ENCODE results near the gene AQP1. TPM values are rescaled to one million over a fixed set of nuclear protein-coding genes. Genes with fewer than 3 reads are reported as not detected.

AQP1 gene
- total and polyA plus RNA-seq, 10 of the 15 experiments (the other 5 are each of a cell fraction or from before 2014, with no cell fraction given): 0.03 to 0.64 TPM; not detected in 8

DNA sequence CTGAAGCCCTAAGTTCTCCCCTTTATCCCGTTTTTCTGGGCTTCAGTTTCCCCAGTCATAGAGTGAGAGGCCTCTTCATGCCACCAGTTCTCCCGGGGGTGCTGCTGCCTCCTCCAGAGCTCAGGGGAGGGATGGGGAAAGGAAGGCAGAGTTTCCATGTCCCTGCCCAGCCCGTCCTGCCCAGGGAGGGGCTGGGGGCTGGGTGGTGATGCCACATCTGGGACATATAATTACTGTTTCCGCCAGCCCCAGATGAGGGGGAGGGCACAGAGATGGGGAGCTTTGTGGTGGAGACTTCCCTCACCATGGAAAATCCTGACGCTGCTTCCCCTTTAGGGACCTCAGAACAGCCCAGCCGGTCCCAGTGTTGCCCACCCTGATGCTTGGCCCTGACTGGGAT lies 4.1 kb downstream of the AQP1 start:
- RAD21 ChIA-PET (ENCODE audit: unreplicated experiment): no interaction called here
- H3K79me2 ChIP-seq (ENCODE audit: control insufficient read depth, insufficient read depth, low read length): no peaks in the 10 kb centered on the region
- H3K27me3 ChIP-seq (replicated peaks in 1 of 2; ENCODE audit: control insufficient read depth in 2 of 2, insufficient read depth in 2 of 2, low read length in 1 of 2): no peaks in the 10 kb centered on the region; a peak in 1 of 4 replicates
- DNase-seq (ENCODE audit: low read depth, low spot score) (no peak), FAIRE-seq (no peak), ATAC-seq (no peak)
- H3K9ac ChIP-seq (ENCODE audit: control insufficient read depth, insufficient read depth, low read length): no peak overlapping the region
- no peaks in the 10 kb centered on the region for H3K36me3 ChIP-seq (ENCODE audit: control insufficient read depth in 2 of 2, insufficient read depth in 2 of 2, low read length in 1 of 2)
- WGBS (ENCODE audit: insufficient coverage, insufficient replicate concordance, low lambda C conversion rate, missing lambda C conversion rate): 17% methylated on average over 6 of the region's 6 CpGs
- no peaks in the 10 kb centered on the region for H3K9me3 ChIP-seq (replicated peaks; ENCODE audit: control insufficient read depth, insufficient read depth, low read length)
- POLR2A ChIA-PET: no interaction called here
- no TSS peak for BruUV-seq (replicated peaks)
- H4K20me1 ChIP-seq (ENCODE audit: control insufficient read depth, insufficient read depth): no peaks in the 10 kb centered on the region
- TF ChIP-seq MTA2 (IDR thresholded peaks at IDR 0.05; ENCODE audit: low read depth) (no peak), ASH2L (IDR thresholded peaks at IDR 0.05; ENCODE audit: borderline replicate concordance, low read depth) (no peak), TCF3 (IDR thresholded peaks at IDR 0.05; ENCODE audit: borderline replicate concordance, insufficient read depth, low read depth, low read length) (no peak), KDM1A (IDR thresholded peaks at IDR 0.05; ENCODE audit: borderline replicate concordance) (no peak), ZNF217 (IDR thresholded peaks at IDR 0.05) (no peak), BACH1 (IDR thresholded peaks at IDR 0.05; ENCODE audit: borderline replicate concordance) (no peak), HDAC6 (IDR thresholded peaks at IDR 0.05; ENCODE audit: unreplicated experiment) (no peak), MYC (IDR thresholded peaks at IDR 0.05; ENCODE audit: insufficient read depth, insufficient read length, insufficient replicate concordance, low read length, severe bottlenecking) (no peak), MYB (IDR thresholded peaks at IDR 0.05; ENCODE audit: borderline replicate concordance, low read depth, low read length) (no peak), MTA3 (IDR thresholded peaks at IDR 0.05; ENCODE audit: borderline replicate concordance, low read length) (no peak), CBFB (IDR thresholded peaks at IDR 0.05; ENCODE audit: low read depth) (no peak), ZNF592 (IDR thresholded peaks at IDR 0.05) (no peak), PML (IDR thresholded peaks at IDR 0.05; ENCODE audit: low read length) (no peak)
- intact Hi-C loops (cut with micrococcal nuclease; ENCODE audit: unreplicated experiment): no loop called here
- CTCF ChIA-PET: no interaction called here
- no peak overlapping the region for H3K27ac ChIP-seq (ENCODE audit: control insufficient read depth, insufficient read depth)
- H2AFZ ChIP-seq (ENCODE audit: control insufficient read depth, low read depth, low read length): no peak overlapping the region
- H3K4me2 ChIP-seq (ENCODE audit: control insufficient read depth, insufficient read depth): no peak overlapping the region
- in situ Hi-C loops (cut with MboI): no loop called here
- no peak overlapping the region for H3K4me3 ChIP-seq
- no peaks in the 10 kb centered on the region for H3K4me1 ChIP-seq (ENCODE audit: control insufficient read depth, insufficient read depth, low read length)
- SMC1A ChIA-PET (ENCODE audit: uncharacterized antibody, unreplicated experiment): no interaction called here
